ENCODE results near the gene KIR2DL3. TPM values are rescaled to one million over a fixed set of nuclear protein-coding genes. Genes with fewer than 3 reads are reported as not detected.

The KIR2DL3 gene
- total and polyA plus RNA-seq, 2 experiments from 2014 or later: not detected

DNA sequence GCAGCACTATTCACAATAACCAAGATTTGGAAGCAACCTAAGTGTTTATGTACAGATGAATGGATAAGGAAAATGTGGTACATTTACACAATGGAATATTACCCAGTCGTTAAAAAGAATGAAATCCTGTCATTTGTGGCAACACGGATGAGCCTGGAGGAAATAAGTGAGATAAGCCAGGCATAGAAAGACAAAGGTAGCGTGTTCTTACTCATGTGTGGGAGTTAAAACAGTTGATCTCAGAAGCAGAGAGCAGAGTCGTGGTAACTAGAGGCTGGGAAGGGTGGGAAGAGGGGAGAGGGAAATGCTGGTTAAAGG lies 46.1 kb upstream of the KIR2DL3 start (continued):
- no peak for TF ChIP-seq ZNF462 (CRISPR knock-in tag; IDR thresholded peaks at IDR 0.05)

DNA sequence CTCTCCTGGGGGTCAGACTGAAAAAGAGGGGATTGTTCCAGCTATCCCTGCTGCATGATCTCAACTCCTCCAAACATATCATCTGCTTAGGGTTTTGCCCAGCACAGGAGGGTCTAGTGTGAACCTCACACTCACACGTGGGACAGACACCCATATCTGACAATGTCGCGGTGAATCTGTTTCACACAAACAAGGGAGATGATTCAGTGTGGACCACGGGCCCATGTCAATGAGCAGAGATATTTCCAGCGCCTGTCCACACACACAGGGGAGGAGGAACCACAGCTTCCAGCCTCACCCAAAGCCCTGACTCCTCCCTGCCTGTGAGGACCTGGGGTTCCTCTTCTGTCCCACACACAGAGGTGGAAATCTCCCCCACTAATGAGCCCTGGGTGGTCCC lies 43.7 kb upstream of the KIR2DL3 start:
- peaks cover 31% of the 10 kb centered on the region for H3K36me3 Mint-ChIP-seq (ENCODE audit: low read depth)
- Histone ChIP-seq H3K4me3 (no peak overlapping the region), H4K20me1 (replicated peaks; ENCODE audit: insufficient read depth) (no peaks in the 10 kb centered on the region), H3K36me3 (ENCODE audit: insufficient read depth) (no peaks in the 10 kb centered on the region; the same call in 1 of the 2 replicates), H3F3A (replicated peaks; ENCODE audit: low read depth) (no peaks in the 10 kb centered on the region), H2AFZ (no peak overlapping the region), H3K27me3 (ENCODE audit: insufficient read depth) (no peaks in the 10 kb centered on the region), H3K27ac (ENCODE audit: low read depth) (no peak overlapping the region), H3K4me1 (ENCODE audit: insufficient read depth) (no peaks in the 10 kb centered on the region), H3K79me2 (replicated peaks; ENCODE audit: insufficient read depth) (no peaks in the 10 kb centered on the region), H3K4me2 (no peak overlapping the region), H3K9me2 (ENCODE audit: insufficient read depth) (no peaks in the 10 kb centered on the region)
- peaks cover 90% of the 10 kb centered on the region for H3K9me3 Mint-ChIP-seq
- H3K4me3 Mint-ChIP-seq: no peak overlapping the region
- ATAC-seq (no peak), DNase-seq (ENCODE audit: low spot score) (no peak)
- H3K4me1 Mint-ChIP-seq: no peaks in the 10 kb centered on the region
- no peak overlapping the region for H3K27ac Mint-ChIP-seq
- peaks cover 3% of the 10 kb centered on the region for H3K27me3 Mint-ChIP-seq (ENCODE audit: insufficient read depth, low read depth, poor library complexity)
- TF ChIP-seq REST (IDR thresholded peaks at IDR 0.05; ENCODE audit: unreplicated experiment) (no peak), ZNF331 (CRISPR knock-in tag; IDR thresholded peaks at IDR 0.05; ENCODE audit: low read depth) (no peak), EZH2 (IDR thresholded peaks at IDR 0.05; ENCODE audit: low read depth, unreplicated experiment) (no peak), STAT1 (IDR thresholded peaks at IDR 0.05; ENCODE audit: unreplicated experiment) (no peak), CREB1 (CRISPR knock-in tag; IDR thresholded peaks at IDR 0.05; ENCODE audit: low read depth) (no peak), JUNB (IDR thresholded peaks at IDR 0.05; ENCODE audit: unreplicated experiment) (no peak), EZH2phosphoT487 (IDR thresholded peaks at IDR 0.05; ENCODE audit: unreplicated experiment) (no peak), NANOG (IDR thresholded peaks at IDR 0.05; ENCODE audit: borderline replicate concordance) (no peak)
- TF ChIP-seq, protein P1, sequence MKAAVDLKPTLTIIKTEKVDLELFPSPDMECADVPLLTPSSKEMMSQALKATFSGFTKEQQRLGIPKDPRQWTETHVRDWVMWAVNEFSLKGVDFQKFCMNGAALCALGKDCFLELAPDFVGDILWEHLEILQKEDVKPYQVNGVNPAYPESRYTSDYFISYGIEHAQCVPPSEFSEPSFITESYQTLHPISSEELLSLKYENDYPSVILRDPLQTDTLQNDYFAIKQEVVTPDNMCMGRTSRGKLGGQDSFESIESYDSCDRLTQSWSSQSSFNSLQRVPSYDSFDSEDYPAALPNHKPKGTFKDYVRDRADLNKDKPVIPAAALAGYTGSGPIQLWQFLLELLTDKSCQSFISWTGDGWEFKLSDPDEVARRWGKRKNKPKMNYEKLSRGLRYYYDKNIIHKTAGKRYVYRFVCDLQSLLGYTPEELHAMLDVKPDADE (IDR thresholded peaks at IDR 0.05): no peak
- TF ChIP-seq, protein P2, sequence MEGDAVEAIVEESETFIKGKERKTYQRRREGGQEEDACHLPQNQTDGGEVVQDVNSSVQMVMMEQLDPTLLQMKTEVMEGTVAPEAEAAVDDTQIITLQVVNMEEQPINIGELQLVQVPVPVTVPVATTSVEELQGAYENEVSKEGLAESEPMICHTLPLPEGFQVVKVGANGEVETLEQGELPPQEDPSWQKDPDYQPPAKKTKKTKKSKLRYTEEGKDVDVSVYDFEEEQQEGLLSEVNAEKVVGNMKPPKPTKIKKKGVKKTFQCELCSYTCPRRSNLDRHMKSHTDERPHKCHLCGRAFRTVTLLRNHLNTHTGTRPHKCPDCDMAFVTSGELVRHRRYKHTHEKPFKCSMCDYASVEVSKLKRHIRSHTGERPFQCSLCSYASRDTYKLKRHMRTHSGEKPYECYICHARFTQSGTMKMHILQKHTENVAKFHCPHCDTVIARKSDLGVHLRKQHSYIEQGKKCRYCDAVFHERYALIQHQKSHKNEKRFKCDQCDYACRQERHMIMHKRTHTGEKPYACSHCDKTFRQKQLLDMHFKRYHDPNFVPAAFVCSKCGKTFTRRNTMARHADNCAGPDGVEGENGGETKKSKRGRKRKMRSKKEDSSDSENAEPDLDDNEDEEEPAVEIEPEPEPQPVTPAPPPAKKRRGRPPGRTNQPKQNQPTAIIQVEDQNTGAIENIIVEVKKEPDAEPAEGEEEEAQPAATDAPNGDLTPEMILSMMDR (conservative IDR thresholded peaks at IDR 0.05; ENCODE audit: low read depth in 2 of 2): no peak

Data from GM23338 (cell line).